Testis (tissue), 3 donors: ENCODE measurements around the gene KCNK4. TPM values are rescaled to one million over a fixed set of nuclear protein-coding genes. Genes with fewer than 3 reads are reported as not detected.

Experiments used
- DNase-seq: peaks from one replicate; pipeline ENCODE4 v3.0.0-alpha.2; 2019
- H3K27ac ChIP-seq, 2 donors: fragments of 200-600 bp; sonication (generic); one replicate each; pipeline ENCODE4 v1.5.1; 2019
- H3K27me3 ChIP-seq: fragments of 200-600 bp; sonication (generic); one replicate; pipeline ENCODE4 v1.5.1; 2019
- H3K36me3 ChIP-seq: fragments of 200-600 bp; sonication (generic); one replicate; pipeline ENCODE4 v1.5.1; 2017; ENCODE audit warnings: low read depth; ENCODE audit errors: missing control alignments
- H3K4me1 ChIP-seq: fragments of 200-600 bp; sonication (generic); one replicate; pipeline ENCODE4 v1.5.1; 2019
- H3K4me3 ChIP-seq, 2 donors: fragments of 200-600 bp; sonication (generic); one replicate each; pipeline ENCODE4 v1.5.1; 2017 to 2019
- H3K9me3 ChIP-seq: fragments of 200-600 bp; sonication (generic); one replicate; pipeline ENCODE4 v1.5.1; 2017
- CTCF ChIP-seq, 3 experiments: fragments of 450-650 bp in 2 of 3; fragments of 200-600 bp in 1 of 3; sonication (generic) in 1 of 3; IDR thresholded peaks; one replicate each; pipeline ENCODE4 v1.5.1; 2016 to 2019; ENCODE audit warnings: antibody characterized with exemption in 3 of 3, mild to moderate bottlenecking in 2 of 3, moderate library complexity in 1 of 3
- POLR2A ChIP-seq: fragments of 450-650 bp; IDR thresholded peaks from one replicate; pipeline ENCODE4 v1.6.1; 2017; ENCODE audit warnings: antibody characterized with exemption, mild to moderate bottlenecking, moderate library complexity
- WGBS, 2 donors: methylation state at CpG; one replicate each; pipeline ENCODE4 v1.1.5; 2018; 5-methylcytosine and 5-hydroxymethylcytosine counted together
- intact Hi-C: fragments of 100-400 bp; cut with DNase I; formaldehyde crosslinking; loops from one replicate; pipeline ENCODE4 v1.15.1; 2023; ENCODE audit warnings: low total_unique reads
- polyA plus RNA-seq: library from polyadenylated mRNA; stranded (reverse); fragments of 350-450 nt; fragmentation: Illumina TruSeq; extraction: RNeasy Lipid Tissue Mini Kit (QIAGEN cat#74804); gene quantifications from one replicate; pipeline ENCODE4 v1.2.3, GENCODE V29; 2014; ENCODE audit warnings: low read depth, low replicate concordance; ENCODE audit not compliant: insufficient read depth
- total RNA-seq, 2 donors: library from RNA; depleted of rRNA; stranded (reverse); fragments of >200 nt; gene quantifications; one replicate each; pipeline ENCODE4 v1.2.3, GENCODE V29; 2016

KCNK4 gene
- total and polyA plus RNA-seq, 3 donors from 2014 or later = 0.24 TPM; not detected in 2

GRCh38 chr11:64333556-64333955 is 42.5 kb downstream of the KCNK4 start:
- no peak overlapping the region for H3K4me3 ChIP-seq
- WGBS, 2 donors = 89 to 93% methylated on average over 8 of the region's 8 CpGs
- no peak for DNase-seq
- H3K9me3 ChIP-seq = no peaks in the 10 kb centered on the region
- intact Hi-C loops = no loop called here
- TF ChIP-seq POLR2A = no peak
- no peak for TF ChIP-seq CTCF (IDR thresholded peaks at IDR 0.05)
- H3K4me1 ChIP-seq = peaks cover 17% of the 10 kb centered on the region
- H3K36me3 ChIP-seq = no peaks in the 10 kb centered on the region
- no peaks in the 10 kb centered on the region for H3K27me3 ChIP-seq
- H3K27ac ChIP-seq = no peak overlapping the region

- no peak for TF ChIP-seq CTCF (IDR thresholded peaks at IDR 0.05)
- TF ChIP-seq POLR2A = no peak
- no peak for DNase-seq
- H3K36me3 ChIP-seq = no peaks in the 10 kb centered on the region
- 73 to 81% methylated on average over 12 to 13 of the region's 13 CpGs for WGBS, 2 donors
- no peak overlapping the region for H3K27ac ChIP-seq
- H3K27me3 ChIP-seq = no peaks in the 10 kb centered on the region
- peaks cover 5% of the 10 kb centered on the region for H3K4me1 ChIP-seq
- intact Hi-C loops = no loop called here
- H3K9me3 ChIP-seq = no peaks in the 10 kb centered on the region
- H3K4me3 ChIP-seq = no peak overlapping the region
Measured at GRCh38 chr11:64334764-64335735, 43.9 kb downstream of the KCNK4 start.

GRCh38 chr11:64337538-64338249 is 46.6 kb downstream of the KCNK4 start:
- intact Hi-C loops = no loop called here
- WGBS, 2 donors = 79 to 84% methylated on average over 8 of the region's 8 CpGs

GRCh38 chr11:64338716-64339115 is 47.6 kb downstream of the KCNK4 start:
- intact Hi-C loops = no loop called here
- H3K36me3 ChIP-seq = no peaks in the 10 kb centered on the region
- H3K27ac ChIP-seq = no peak overlapping the region
- 86 to 91% methylated on average over 8 of the region's 8 CpGs for WGBS, 2 donors
- H3K27me3 ChIP-seq = no peaks in the 10 kb centered on the region
- no peak overlapping the region for H3K4me3 ChIP-seq
- no peaks in the 10 kb centered on the region for H3K9me3 ChIP-seq
- TF ChIP-seq POLR2A (no peak), CTCF (IDR thresholded peaks at IDR 0.05) (no peak)
- no peak for DNase-seq
- H3K4me1 ChIP-seq = peaks cover 12% of the 10 kb centered on the region

More at GRCh38 chr11:64337538-64338249, 46.6 kb downstream of the KCNK4 start:
- Histone ChIP-seq H3K27ac (no peak overlapping the region), H3K4me1 (peaks cover 10% of the 10 kb centered on the region), H3K27me3 (no peaks in the 10 kb centered on the region), H3K4me3 (no peak overlapping the region), H3K9me3 (no peaks in the 10 kb centered on the region), H3K36me3 (no peaks in the 10 kb centered on the region)
- TF ChIP-seq CTCF (IDR thresholded peaks at IDR 0.05) (no peak), POLR2A (no peak)
- no peak for DNase-seq
